ENCODE measurements around the gene GPR143.
A peak's percentile ranks its signal among the peaks of the same experiment; 100 is the strongest.
"Not testable (repeated sequence)": the region's sequence is repeated elsewhere in the genome, so short reads cannot be mapped to it uniquely, and the experiment has no call there.

Gene GPR143

DNA sequence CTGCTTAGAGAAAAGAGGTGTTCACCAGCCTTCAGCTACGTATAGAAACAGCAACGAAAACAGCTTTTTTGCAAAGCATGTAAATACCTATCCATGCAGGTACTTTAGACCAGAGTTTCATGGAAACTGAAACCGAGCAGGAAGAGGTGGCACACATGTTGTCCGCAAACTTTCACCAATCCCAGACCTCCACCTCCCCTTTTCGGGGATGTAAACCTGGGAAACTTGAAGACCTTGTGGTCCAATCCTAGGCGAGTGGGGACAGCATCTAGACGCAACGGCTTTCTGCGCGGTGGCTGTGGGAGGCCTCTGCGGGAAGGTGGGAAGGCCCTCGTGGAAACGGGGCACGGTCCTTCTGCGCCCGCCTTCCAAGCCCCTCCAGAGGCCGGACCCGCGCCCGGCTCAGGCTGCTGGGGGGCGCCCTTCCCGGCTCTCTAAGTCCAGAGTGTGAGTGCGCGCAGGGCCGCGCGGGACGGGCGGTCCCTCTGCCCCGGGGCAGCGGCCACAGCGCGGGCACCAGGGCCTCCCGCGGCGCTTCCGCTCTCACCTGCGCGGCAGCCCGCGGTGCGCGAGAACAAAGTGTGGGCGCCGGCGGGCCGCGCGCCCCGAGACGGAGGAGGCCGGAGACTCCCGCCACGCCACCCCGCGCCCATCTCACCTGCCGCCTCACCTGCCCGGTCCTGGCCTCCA lies 19.8 kb upstream of the GPR143 start:
- Mint-ChIP-seq H3K27ac (no peak overlapping the region), H3K27me3 (peaks cover 12% of the 10 kb centered on the region), H3K36me3 (no peaks in the 10 kb centered on the region), H3K4me1 (no peaks in the 10 kb centered on the region), H3K9me3 (no peaks in the 10 kb centered on the region), H3K4me3 (no peak overlapping the region)
- ATAC-seq = no peak

DNA sequence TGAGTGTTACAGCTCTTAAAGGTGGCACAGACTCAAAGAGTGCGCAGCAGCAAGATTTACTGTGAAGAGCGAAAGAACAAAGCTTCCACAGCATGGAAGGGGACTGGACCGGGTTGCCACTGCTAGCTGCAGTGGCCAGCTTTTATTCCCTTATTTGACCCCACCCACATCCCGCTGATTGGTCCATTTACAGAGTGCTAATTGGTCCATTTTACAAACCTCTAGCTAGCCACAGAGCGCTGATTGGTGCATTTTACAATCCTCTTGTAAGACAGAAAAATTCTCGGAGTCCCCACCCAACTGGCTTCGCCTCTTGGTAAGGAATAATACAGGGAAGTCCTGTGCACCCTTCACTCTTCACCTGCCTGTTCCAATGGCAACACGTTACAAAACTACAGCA lies 18.7 kb upstream of the GPR143 start:
- H3K27me3 Mint-ChIP-seq = peaks cover 16% of the 10 kb centered on the region
- H3K9me3 Mint-ChIP-seq = no peaks in the 10 kb centered on the region
- no peak for ATAC-seq
- H3K4me1 Mint-ChIP-seq = no peaks in the 10 kb centered on the region
- H3K4me3 Mint-ChIP-seq = no peak overlapping the region
- no peaks in the 10 kb centered on the region for H3K36me3 Mint-ChIP-seq
- H3K27ac Mint-ChIP-seq = no peak overlapping the region

- H3K27ac Mint-ChIP-seq = no peak overlapping the region
- no peaks in the 10 kb centered on the region for H3K36me3 Mint-ChIP-seq
- no peaks in the 10 kb centered on the region for H3K4me1 Mint-ChIP-seq
- no peak overlapping the region for H3K4me3 Mint-ChIP-seq
- peaks cover 19% of the 10 kb centered on the region for H3K27me3 Mint-ChIP-seq
- no peak for ATAC-seq
- H3K9me3 Mint-ChIP-seq = no peaks in the 10 kb centered on the region
These were observed 16.3 kb upstream of the GPR143 start for GRCh38 chrX:9781941-9782340.

DNA sequence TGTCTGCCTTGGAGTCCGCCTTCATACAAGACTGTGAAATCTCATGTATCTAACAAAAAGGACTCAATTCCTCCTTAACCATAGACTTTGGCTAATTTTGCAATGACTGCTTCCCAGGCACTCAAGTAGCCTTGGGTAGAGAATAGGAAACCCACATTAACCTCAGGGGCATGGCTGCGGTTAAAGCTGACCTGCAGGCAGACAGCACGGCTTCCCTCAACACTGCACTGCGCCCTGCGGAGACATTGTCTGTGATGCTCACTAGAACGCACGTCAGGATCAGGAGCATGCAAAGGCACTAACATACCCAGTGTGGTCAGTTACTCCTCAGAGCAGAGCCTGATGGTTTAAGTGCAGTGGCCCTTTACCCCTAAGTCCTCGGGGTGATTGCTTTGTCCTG lies 10.3 kb upstream of the GPR143 start:
- no peak overlapping the region for H3K27ac Mint-ChIP-seq
- peak; percentile 12 for ATAC-seq
- no peak overlapping the region for H3K4me3 Mint-ChIP-seq
- H3K27me3 Mint-ChIP-seq = peaks cover 30% of the 10 kb centered on the region
- no peaks in the 10 kb centered on the region for H3K9me3 Mint-ChIP-seq
- no peaks in the 10 kb centered on the region for H3K36me3 Mint-ChIP-seq
- H3K4me1 Mint-ChIP-seq = no peaks in the 10 kb centered on the region

GRCh38 chrX:9772943-9773342 lies 7.3 kb upstream of the GPR143 start:
- H3K36me3 Mint-ChIP-seq = no peaks in the 10 kb centered on the region
- no peak for ATAC-seq
- no peak overlapping the region for H3K4me3 Mint-ChIP-seq
- peaks cover 12% of the 10 kb centered on the region for H3K27me3 Mint-ChIP-seq
- H3K4me1 Mint-ChIP-seq = no peaks in the 10 kb centered on the region
- H3K27ac Mint-ChIP-seq = no peak overlapping the region
- H3K9me3 Mint-ChIP-seq = no peaks in the 10 kb centered on the region

DNA sequence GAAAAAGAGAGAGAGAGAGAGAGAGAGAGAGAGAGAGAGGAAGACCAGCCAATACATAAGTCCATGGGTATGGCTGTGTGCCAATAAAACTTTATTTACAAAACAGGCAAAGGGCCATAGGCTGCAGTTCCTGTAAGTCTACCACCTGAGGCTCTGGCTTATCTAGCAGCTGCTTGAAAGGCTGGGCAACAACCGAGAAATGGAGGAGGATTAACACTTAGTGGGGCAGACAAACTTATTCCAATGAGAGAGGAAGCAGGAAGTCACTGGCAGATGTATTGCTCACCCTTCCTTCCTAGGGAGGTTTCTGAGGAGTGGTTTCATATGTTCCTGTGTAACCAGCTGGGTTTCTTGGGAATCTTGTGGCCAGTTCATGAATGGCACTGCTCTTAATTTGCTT lies 4.7 kb upstream of the GPR143 start:
- Mint-ChIP-seq H3K4me3 (no peak overlapping the region), H3K36me3 (no peaks in the 10 kb centered on the region), H3K4me1 (no peaks in the 10 kb centered on the region), H3K9me3 (no peaks in the 10 kb centered on the region), H3K27me3 (peaks cover 6% of the 10 kb centered on the region), H3K27ac (no peak overlapping the region)
- ATAC-seq = no peak

GRCh38 chrX:9768321-9768839 lies 2.7 kb upstream of the GPR143 start:
- H3K27ac Mint-ChIP-seq, H3K9me3 Mint-ChIP-seq, H3K36me3 Mint-ChIP-seq, ATAC-seq, H3K4me1 Mint-ChIP-seq, H3K4me3 Mint-ChIP-seq, H3K27me3 Mint-ChIP-seq: not testable (repeated sequence)

GRCh38 chrX:9767375-9767774 lies 1.7 kb upstream of the GPR143 start:
- Mint-ChIP-seq H3K4me1 (no peaks in the 10 kb centered on the region), H3K36me3 (no peaks in the 10 kb centered on the region), H3K9me3 (no peaks in the 10 kb centered on the region), H3K27ac (no peak overlapping the region), H3K4me3 (no peak overlapping the region), H3K27me3 (no peaks in the 10 kb centered on the region)
- no peak for ATAC-seq

DNA sequence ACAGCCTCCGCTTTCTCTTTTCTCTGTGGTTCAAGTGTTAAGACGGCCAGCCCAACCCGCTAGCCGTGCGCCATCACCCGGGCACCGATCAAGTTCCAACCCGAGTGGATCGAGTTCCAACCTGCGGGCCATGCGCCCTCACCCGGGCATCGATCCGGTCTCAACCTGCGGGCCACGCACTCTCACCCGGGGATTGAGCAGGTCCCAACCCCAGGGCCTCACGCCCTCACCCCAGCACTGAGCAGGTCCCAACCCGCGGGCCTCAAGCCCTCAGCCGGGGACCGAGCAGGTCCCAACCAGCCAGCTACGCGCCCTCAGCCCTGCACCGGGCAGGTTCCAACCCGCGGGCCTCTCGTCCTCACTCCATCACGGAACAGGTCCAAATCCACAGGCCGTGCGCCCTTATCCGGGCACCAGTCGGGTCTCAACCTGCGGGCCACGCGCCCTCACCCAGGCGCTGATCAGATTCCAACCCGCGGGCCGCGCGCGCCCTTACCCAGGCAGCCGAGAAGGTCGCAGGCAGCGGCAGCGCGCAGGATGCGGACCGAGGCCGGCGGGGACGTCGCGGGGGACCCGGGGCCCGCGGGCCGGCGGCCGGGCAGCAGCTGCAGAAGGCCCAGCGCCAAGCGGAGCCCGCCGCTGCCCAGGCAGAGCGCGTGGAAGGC lies 443 bp downstream of the GPR143 start:
- ATAC-seq = no peak
- Mint-ChIP-seq H3K4me1 (no peaks in the 10 kb centered on the region), H3K4me3 (no peak overlapping the region), H3K27me3 (peaks cover 7% of the 10 kb centered on the region), H3K9me3 (no peaks in the 10 kb centered on the region), H3K36me3 (no peaks in the 10 kb centered on the region), H3K27ac (no peak overlapping the region)

DNA sequence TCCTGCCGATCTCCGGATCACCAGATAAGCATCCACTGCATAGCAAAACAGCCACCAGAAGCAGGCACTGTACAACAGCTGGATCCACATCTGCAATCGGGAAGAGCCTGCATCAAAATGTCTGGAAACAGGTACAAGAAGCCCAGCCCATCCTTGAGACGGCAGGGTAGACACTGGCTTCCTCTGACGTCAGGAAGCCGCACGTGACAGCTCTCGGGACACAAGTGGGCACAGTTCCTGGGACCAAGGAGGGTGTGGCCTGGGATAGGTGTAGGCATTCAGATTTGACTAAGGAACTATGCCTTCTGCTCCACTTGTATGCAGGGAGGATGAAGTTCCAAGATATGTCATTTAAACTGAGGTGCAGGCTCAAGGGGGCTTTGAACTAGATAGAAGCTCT lies 6.3 kb downstream of the GPR143 start:
- Mint-ChIP-seq H3K9me3 (no peaks in the 10 kb centered on the region), H3K27me3 (peaks cover 9% of the 10 kb centered on the region), H3K4me3 (no peak overlapping the region), H3K36me3 (no peaks in the 10 kb centered on the region), H3K27ac (no peak overlapping the region), H3K4me1 (no peaks in the 10 kb centered on the region)
- ATAC-seq = no peak

GRCh38 chrX:9758021-9758638 lies 7.5 kb downstream of the GPR143 start:
- no peak overlapping the region for H3K4me3 Mint-ChIP-seq
- no peaks in the 10 kb centered on the region for H3K4me1 Mint-ChIP-seq
- ATAC-seq = no peak
- no peak overlapping the region for H3K27ac Mint-ChIP-seq
- H3K36me3 Mint-ChIP-seq = no peaks in the 10 kb centered on the region
- peaks cover 9% of the 10 kb centered on the region for H3K27me3 Mint-ChIP-seq
- H3K9me3 Mint-ChIP-seq = no peaks in the 10 kb centered on the region

DNA sequence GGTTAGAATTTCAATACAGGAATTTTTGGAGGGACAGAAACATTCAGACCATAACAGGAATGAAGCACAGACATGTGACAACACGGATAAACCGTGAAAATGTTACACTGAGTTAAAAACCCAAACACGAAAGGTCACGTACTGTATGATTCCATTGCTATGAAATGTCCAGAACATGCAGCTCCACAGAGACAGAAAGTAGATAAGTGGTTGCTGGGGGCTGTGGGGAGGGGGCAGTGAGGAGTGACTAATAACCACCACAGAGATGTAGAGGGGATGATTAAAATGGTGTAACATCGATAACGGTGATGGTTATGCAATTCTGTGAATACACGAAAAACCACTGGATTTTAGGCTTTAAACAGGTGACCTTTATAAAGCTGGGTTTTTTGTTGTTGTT lies 8.3 kb downstream of the GPR143 start:
- no peak overlapping the region for H3K4me3 Mint-ChIP-seq
- no peak overlapping the region for H3K27ac Mint-ChIP-seq
- H3K36me3 Mint-ChIP-seq = no peaks in the 10 kb centered on the region
- no peak for ATAC-seq
- H3K27me3 Mint-ChIP-seq = peaks cover 9% of the 10 kb centered on the region
- no peaks in the 10 kb centered on the region for H3K4me1 Mint-ChIP-seq
- H3K9me3 Mint-ChIP-seq = no peaks in the 10 kb centered on the region

DNA sequence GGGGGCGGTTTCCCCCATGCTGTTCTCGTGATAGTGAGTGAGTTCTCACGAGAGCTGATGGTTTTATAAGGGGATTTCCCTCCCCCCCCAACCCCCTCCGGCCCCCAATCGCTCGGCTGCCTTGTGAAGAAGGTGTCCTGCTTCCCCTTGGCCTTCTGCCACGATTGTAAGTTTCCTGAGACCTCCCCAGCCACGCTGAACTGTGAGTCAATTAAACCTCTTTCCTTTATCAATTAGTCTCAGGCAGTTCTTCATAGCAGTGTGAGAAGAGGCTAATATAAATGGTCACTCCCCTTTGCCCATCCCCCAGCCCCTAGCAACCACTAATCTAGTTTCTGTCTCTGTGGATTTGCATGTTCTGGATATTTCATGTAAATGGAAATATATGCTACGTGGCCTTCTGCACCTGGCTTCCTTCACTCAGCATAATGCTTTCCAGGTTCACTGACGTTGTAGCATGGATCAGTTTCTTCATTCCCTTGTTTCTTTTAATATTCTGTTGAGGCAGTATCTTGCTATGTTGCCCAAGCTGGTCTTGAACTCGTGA lies 16.4 kb downstream of the GPR143 start:
- Mint-ChIP-seq H3K27ac (no peak overlapping the region), H3K36me3 (peaks cover 6% of the 10 kb centered on the region), H3K4me3 (no peak overlapping the region), H3K4me1 (peaks cover 16% of the 10 kb centered on the region), H3K27me3 (peaks cover 21% of the 10 kb centered on the region), H3K9me3 (peaks cover 5% of the 10 kb centered on the region)
- ATAC-seq = no peak

GRCh38 chrX:9747644-9748043 lies 18.0 kb downstream of the GPR143 start:
- Mint-ChIP-seq H3K27me3 (peaks cover 21% of the 10 kb centered on the region), H3K9me3 (peaks cover 5% of the 10 kb centered on the region), H3K36me3 (peaks cover 6% of the 10 kb centered on the region), H3K27ac (no peak overlapping the region), H3K4me3 (no peak overlapping the region), H3K4me1 (peaks cover 16% of the 10 kb centered on the region)
- ATAC-seq = no peak

DNA sequence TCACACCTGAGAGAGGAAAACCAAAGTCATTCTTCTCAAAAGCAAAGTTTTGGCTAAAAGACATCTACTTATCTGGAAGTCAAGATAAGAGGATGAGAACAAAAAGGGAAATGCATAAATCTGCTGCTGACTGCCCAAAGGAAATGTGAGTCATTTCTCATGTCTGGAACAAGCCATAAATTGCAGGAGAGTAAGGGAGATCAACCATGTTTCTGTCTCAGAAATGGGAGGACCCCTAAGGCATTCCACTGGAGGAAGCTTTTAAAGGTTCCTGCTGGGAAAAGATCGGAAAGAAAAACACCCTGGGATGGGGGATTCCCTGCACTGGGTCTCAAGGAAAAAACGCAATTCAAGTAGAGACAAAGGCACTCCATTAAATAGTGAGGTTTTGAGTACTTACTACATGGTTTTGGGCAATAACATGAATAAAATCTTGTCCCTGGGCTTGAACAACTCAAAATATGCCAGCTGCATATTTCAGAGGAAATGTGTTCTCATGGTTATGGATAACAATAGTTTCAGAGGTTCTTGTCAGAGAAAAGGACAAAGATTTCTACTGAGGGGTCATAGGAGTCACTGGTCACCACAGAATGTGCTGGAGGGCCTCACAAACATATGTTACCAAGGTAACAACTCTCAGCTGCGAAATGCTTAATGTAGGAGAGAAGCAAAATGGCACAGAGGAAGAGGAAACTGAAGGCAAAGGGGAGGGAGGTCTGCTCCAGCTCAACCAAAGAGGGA lies 19.3 kb downstream of the GPR143 start:
- Mint-ChIP-seq H3K4me3 (no peak overlapping the region), H3K27ac (no peak overlapping the region), H3K9me3 (peaks cover 5% of the 10 kb centered on the region), H3K4me1 (peaks cover 16% of the 10 kb centered on the region), H3K27me3 (peaks cover 21% of the 10 kb centered on the region), H3K36me3 (peaks cover 6% of the 10 kb centered on the region)
- ATAC-seq = no peak
